Transverse colon (tissue), 4 donors: ENCODE data around the gene CSHL1.

ENCODE experiments used
- CTCF ChIP-seq, 5 experiments: fragments of 200-600 bp in 3 of 5; fragments of 450-650 bp in 2 of 5; sonication (generic) in 3 of 5; IDR thresholded peaks; 1 replicate in 2 of 5; 2 replicates in 3 of 5; pipeline ENCODE4 v1.5.1; 2016 to 2017; ENCODE audit warnings: antibody characterized with exemption in 5 of 5, inconsistent platforms in 3 of 5, mild to moderate bottlenecking in 2 of 5, moderate library complexity in 1 of 5
- EP300 ChIP-seq: sonication (generic); formaldehyde crosslinking; IDR thresholded peaks from one replicate; pipeline ENCODE4 v1.6.1; 2017; ENCODE audit warnings: antibody characterized with exemption, low read depth
- POLR2A ChIP-seq: fragments of 450-650 bp; IDR thresholded peaks from one replicate; pipeline ENCODE4 v1.6.1; 2016; ENCODE audit warnings: antibody characterized with exemption, mild to moderate bottlenecking, moderate library complexity
- POLR2AphosphoS5 ChIP-seq, 3 donors: sonication (generic); formaldehyde crosslinking; IDR thresholded peaks; one replicate each; pipeline ENCODE4 v1.6.1; 2016; ENCODE audit warnings: antibody characterized with exemption in 3 of 3

GRCh38 chr17:63949576-63950250 is 38.7 kb upstream of the CSHL1 start:
- no peak for TF ChIP-seq POLR2A
- no peak for TF ChIP-seq CTCF (IDR thresholded peaks at IDR 0.05)
- TF ChIP-seq POLR2AphosphoS5 (IDR thresholded peaks at IDR 0.05), result no peak
- no peak for TF ChIP-seq EP300
